Endothelial cell of umbilical vein (primary cell): Measurements from ENCODE around the gene MUCL3.

Experiments used
- CTCF ChIP-seq, 2 donors: IDR thresholded peaks; 1 replicate in 1 of 2; 2 replicates in 1 of 2; pipeline ENCODE4 v1.5.1; 2011; ENCODE audit warnings: low read length in 2 of 2, mild to moderate bottlenecking in 2 of 2, moderate library complexity in 2 of 2, control low read depth in 1 of 2, inconsistent platforms in 1 of 2, low read depth in 1 of 2; ENCODE audit not compliant: insufficient read depth in 1 of 2; ENCODE audit errors: extremely low read depth in 1 of 2
- JUN ChIP-seq: IDR thresholded peaks from 2 replicates; pipeline ENCODE4 v1.6.1; 2011; ENCODE audit warnings: borderline replicate concordance, low read depth; ENCODE audit not compliant: insufficient read length, insufficient read depth
- POLR2A ChIP-seq: IDR thresholded peaks from 2 replicates; pipeline ENCODE4 v1.6.1; 2012; ENCODE audit warnings: low read depth, mild to moderate bottlenecking, control low read depth, low read length
- POLR2AphosphoS5 ChIP-seq: IDR thresholded peaks from 2 replicates; pipeline ENCODE4 v1.6.1; 2012; ENCODE audit warnings: low read depth, mild to moderate bottlenecking, control low read depth, low read length, moderate library complexity; ENCODE audit not compliant: insufficient read depth
- TF ChIP-seq, protein P1 (sequence below): IDR thresholded peaks from 2 replicates; pipeline ENCODE4 v1.6.1; 2011; ENCODE audit not compliant: insufficient read depth, insufficient read length

DNA sequence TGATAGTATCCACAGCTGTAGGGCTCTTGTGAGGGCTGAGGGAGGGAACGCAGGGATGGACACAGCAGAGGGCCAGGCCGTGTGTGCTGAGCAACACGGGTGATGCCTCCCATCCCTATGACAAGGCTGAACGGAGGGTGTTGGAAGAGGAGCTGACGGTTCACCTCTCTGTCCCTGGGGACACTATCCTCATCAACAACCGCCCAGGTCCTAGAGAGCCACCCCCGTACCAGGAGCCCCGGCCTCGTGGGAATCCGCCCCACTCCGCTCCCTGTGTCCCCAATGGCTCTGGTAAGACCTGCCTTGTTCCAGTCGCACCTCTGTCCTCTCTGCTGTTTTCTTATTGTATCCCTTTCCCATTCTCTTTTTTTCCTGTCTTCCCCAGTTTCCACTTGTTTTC is 46.4 kb upstream of the MUCL3 start:
- no peak for TF ChIP-seq CTCF (IDR thresholded peaks at IDR 0.05; ENCODE audit: extremely low read depth in 1 of 2, insufficient read depth in 1 of 2, low read depth in 1 of 2, low read length in 2 of 2)
- no peak for TF ChIP-seq JUN
- TF ChIP-seq POLR2A = no peak
- TF ChIP-seq, protein P1, sequence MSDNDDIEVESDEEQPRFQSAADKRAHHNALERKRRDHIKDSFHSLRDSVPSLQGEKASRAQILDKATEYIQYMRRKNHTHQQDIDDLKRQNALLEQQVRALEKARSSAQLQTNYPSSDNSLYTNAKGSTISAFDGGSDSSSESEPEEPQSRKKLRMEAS = no peak
- TF ChIP-seq POLR2AphosphoS5 = no peak
